Activated naive CD4-positive, alpha-beta T cell treated with Interleukin-2 at 50 U/mL for 16 hours (primary cell): ENCODE data around the gene ITGA3.

Experiments
- DNase-seq: peaks from one replicate; pipeline ENCODE4 v3.0.0-alpha.2; 2020

ITGA3 gene

DNA sequence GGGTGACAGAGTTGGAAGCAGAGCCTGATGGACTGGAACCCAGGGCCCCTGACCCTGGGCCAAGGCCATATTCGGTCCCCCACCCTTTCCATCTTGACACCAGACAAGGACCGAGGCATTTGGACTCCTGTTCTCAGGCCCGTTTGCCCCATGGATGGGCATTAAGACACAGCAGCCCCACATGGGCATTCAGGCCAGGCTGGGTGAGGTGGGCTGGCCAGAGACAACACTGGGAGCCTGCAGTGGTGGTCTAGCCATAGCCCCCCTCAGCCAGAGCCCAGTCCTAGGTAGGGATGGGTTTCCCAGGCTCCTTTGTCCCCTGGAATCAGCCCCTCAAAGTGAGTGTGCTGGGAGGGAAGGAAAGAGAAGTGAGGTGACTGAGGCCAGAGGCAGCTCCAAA, 40.8 kb downstream of the ITGA3 start:
- no peak for DNase-seq

DNA sequence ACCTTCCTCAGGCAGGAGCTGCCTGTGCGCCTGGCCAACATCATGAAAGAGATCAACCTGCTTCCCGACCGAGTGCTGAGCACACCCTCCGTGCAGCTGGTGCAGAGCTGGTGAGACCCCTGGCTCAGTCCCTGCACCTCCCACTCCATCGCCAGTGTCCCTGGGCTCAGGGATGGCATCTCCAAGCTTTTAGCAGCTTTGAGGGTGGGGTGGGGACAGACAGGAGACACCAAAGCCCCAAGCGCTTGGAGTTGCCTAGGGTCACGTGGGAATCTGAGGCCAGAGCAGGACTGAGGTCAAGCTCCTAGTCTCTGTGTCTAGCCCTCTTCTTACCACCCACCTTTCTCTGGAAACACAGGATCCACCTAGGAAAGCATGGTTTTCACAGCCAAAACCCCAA, 41.5 kb downstream of the ITGA3 start:
- DNase-seq, result no peak

DNA sequence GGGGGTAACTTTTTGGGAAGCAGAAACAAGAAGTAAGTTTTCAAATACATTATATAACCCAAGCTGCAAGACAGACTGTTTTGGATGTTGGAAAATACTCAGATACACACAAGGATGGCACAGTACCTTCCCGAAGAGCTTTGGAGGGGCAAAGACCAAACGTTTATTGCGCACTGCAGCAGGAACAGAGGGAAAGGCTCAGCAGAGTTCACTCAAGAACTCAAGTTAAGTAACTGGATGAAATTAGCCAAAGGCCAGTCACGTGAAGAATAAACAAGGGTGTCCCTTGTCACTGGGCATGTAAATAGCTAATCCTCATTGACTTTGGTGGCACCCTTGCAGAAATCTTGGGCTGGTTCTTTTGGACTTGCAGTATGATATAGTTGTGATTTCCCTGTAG, 42.0 kb downstream of the ITGA3 start:
- DNase-seq, result no peak

DNA sequence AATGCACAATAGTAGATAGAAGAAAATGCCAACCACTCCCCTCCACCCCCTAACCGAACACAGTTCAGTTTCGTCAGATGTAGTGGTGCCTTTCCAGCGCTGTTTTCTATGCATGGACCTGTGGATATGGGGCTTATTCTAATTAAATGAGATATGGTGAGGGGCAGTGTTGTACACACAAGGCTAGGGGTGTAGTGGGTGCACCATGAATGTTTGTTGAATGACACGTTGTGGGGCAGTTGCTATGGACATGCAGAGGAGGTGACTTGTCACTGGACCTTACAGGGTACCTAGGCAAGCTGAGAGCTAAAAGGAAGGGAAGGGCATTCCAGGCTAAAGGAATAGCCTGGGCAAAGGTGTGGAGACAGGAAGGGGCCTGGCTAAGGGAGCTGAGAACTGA, 42.7 kb downstream of the ITGA3 start:
- DNase-seq, result no peak

DNA sequence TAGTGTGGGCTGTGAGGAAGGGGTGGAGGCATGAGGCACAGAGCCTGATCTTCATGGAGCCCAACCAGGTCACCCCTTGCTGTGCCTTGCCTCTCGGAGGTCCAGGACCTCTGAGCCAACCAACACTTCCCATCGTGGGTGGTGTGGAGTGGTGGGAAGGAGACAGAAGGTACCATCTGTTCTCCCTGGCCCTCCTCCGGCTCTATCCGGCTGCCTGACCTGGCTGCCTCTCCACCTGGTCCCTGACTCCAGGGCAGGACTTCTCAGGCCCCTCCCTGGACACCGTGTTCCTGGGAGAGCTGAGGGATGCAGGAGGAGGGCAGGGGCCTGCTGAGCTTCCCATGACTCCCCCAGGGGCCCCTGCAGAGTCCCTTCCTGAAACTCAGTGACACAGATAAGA, 43.1 kb downstream of the ITGA3 start:
- no peak for DNase-seq

DNA sequence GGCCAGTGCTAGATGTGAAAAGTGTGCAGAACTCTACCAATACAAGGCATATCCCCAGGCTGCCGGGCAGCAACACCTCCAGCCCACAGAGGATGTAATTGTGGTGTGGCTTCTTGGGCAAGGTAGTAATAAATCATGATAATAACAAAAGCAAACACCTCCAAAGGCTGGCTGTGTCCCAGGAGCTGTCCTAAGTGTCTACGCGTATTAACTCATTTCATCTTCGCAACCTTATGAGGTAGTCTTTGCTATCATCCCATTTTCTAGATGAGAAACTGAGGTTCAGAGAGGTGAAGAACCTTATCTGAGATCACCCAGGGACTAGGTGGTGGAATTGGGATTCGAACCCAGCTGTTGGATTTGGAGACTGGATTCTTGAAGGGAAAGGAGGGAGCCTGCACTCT, 44.6 kb downstream of the ITGA3 start:
- no peak for DNase-seq

DNA sequence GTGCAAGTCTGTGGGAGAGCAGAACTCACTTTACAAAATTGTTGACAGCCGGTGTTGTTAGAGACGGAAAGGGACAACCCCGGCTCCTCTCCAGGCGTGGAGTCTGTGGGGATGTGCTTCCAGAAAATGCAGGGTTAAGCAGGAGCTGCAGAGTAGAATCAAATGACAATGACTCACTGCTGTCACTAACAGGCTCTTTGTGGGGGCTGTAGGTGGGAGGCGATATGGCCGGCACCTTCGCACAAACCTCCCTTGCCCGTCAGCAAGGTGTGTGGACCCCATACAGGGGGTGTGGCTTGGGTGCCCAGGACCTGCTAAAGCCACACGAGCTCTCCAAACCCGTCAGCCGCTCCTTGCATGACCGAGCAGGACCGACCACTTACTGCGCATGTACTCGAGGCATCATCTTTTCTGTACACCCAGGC, 45.0 kb downstream of the ITGA3 start:
- DNase-seq, result no peak

DNA sequence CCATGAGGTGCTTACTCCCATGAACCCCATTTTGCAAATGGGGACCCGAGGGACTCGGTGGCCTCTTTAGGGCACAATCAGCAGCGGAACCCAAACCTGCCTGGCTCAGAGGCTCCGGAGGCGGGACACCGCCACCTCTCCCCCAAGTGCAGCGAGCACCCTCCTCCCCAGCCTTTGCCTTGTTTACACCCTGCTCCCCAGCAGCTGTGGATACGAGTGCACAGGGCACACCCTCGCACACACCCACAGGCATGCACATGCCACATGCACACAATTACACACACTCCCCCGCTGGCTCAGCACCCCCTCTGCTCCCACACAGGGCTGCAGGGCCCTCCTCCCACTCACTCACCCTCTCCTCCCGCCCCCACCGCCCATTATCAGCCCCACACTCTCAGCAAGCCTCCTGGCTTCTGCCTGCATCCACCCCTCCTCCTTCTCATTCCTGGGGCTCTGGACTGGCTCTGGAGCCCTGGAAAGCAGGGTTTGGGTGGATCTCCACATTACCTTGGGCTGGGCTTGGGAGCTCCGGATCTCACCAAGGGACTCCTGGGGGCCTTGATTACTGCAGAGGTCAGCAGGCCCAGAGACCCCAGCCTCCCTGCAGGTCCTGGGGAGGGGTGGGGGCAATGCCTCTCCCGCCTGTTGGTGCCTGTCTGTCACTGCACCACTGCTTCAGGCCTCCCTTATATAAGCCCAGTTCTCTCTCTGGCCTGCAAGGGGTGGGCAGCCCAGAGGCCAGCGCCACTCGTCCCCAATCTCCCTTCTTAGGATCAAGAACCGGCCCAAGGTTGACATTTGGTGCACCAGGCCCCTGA, 45.6 kb downstream of the ITGA3 start:
- DNase-seq, result no peak

DNA sequence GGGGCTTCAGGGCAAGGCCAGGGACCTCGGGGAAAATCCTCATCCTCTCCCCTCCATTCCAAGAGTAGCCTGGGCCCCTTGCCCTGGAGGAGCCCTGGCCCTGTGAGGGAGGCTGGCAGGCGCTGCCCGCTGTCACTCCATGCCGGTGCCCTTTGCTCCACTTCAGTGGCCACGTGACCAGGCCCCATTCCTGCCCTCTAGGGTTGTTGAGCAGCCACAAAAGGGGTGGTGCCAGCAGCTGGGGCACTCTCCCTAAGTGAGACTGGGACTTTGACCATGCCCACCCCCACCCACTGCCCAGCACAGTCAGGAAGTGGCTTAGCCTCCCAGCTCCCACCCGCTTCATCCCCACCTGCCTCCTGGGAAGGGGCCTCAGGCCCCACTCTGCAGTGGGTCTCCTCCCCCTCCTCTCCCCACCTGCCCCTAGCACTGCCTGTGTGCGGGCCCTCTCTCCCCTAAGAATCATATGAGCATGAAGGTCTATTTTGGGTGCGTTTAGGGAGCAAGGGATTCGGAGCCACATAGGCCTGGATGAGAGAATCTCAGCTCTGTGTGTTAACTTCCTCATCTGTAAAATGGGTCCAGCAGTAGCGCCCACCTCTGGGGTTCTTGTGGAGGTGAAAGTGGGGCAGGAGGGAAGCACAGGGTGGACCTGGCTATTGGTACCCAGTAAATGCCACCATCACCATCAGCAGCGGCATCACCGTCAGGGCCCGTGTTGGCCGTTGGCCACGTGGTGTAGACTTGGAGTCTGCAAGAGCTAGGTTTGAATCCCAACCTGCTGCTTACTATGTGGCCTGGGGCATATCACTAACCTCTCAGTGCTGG, 46.5 kb downstream of the ITGA3 start:
- DNase-seq, result no peak

DNA sequence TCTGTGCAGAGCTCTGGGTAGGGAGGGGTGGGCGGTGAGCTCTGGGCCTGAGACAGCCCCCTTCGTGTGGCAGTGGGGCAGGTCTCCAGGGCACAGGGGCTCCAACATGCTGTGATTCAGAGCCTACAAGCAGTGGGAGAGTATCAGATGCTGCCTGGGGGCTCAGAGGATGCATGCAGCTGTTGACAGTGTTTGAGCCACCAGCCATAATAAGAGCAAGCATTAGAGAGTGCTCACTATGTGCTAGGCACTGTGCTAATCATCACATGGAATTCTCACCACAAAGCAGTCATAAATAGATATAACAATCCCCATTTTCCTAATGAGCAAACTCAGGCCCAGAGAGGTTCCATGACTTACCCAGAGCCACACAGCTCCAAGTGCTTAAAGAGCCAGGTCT, 47.3 kb downstream of the ITGA3 start:
- DNase-seq, result no peak

DNA sequence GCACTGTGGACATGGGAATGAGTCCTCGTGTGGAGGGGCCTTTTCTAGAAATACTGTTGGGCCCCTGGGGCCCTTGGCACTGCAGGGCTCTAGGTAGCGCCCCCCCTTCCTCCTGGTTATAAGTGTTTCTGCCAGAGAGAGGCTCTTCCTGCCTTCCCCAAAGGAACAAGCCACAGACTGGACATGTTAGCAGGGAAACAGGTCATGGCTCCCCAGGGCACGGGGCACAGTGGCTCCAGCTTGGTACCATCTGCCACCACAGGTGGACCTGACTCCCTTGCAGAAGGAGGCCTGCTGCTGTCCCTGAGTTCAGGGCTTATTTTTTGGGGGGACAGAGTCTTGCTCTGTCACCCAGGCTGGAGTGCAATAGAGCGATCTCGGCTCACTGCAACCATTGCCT, 48.0 kb downstream of the ITGA3 start:
- DNase-seq, result no peak

DNA sequence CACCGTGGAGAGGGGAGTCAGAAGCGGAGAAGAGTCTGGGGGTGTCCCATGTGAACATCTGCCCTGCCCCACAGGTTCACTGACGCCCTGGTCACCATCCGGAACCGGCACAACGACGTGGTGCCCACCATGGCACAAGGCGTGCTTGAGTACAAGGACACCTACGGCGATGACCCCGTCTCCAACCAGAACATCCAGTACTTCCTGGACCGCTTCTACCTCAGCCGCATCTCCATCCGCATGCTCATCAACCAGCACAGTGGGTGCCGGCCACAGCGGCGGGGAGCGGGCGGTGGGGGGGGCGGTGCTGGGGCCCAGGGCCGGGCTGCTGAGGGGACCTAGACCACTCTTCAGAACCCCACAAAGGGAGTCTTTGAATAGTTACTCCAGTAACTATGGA, 49.9 kb downstream of the ITGA3 start:
- no peak for DNase-seq

DNA sequence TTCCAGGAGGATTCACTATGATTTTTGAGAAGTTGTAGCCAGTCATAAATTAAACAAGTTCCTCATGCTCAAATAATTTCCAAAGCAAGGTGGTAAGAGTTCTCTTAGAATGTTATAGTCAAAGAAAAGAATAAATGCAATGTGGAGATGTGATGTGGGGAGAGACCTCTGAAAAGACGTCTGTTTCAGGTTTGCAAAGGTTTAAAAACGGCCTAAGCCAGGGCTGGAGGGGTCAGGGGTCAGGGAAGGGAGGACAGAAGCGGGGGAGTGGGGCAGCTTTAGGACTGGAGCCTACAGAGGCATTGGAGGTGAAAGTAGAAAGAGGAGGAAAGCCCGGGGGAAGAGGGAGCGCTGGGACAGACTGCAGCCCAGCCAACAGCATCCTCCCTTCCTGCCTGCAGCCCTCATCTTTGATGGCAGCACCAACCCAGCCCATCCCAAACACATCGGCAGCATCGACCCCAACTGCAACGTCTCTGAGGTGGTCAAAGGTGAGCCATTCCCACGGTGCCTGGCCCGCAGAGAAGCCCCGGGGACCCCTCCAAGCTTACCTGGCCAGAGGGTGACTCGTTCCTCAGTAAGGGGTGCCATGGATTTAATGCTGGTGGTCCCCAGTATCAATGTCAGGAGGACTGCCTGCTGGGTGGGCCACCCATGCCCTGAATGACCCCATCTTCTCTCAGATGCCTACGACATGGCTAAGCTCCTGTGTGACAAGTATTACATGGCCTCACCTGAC, 50.7 kb downstream of the ITGA3 start:
- DNase-seq, result no peak

DNA sequence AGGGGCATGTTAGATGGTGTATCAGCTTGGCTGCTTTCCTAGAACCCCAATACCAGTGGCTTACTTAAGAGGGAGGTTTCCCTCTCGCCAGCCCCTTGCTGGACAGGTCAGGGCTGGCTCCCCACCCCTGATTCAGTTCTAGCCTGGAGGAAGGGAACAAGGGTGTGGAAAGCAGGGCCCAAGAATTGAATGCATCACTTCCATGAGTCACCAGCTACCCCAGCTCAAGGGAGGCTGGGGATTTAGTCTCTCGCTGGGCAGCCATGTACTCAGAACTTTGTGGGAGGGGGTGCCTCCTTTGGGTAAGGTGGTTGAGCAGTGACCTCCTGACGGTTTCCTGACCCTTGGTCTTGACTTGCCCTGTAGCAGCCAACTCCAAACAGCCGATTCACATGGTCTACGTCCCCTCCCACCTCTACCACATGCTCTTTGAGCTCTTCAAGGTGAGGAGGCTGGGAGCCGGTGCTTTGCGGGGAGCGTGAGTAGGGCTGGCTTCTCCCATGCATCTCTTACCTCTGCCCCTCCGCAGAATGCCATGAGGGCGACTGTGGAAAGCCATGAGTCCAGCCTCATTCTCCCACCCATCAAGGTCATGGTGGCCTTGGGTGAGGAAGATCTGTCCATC, 52.0 kb downstream of the ITGA3 start:
- no peak for DNase-seq

DNA sequence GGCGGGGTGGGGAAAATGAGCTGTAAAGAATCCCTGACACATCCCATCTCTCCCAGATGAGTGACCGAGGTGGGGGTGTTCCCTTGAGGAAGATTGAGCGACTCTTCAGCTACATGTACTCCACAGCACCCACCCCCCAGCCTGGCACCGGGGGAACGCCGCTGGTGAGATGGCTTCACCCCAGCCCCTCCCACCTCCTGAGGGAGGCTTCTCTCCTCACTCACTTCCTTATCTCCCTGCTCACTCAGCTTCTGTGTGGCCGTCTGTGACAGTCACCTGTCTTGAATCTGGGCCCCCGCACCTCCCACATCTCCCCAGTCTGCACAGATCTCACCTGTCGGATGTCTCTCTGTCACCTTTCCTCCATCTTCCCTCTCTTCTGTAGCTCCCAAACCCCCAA, 52.6 kb downstream of the ITGA3 start:
- no peak for DNase-seq

DNA sequence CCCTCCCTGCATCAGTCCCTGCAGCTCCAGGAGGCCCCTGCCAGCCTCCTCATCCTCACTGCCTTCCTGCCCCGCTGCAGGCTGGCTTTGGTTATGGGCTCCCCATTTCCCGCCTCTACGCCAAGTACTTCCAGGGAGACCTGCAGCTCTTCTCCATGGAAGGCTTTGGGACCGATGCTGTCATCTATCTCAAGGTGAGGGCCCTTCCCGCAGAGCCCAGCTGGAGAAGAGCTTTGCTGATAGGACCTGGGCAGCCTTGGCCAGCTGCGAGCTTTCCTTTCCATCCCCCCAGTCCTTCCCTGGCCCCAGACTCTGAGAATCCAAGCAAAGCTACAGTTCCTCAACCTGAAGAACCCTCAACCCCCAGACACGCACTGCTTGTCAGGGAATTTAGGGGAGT, 53.3 kb downstream of the ITGA3 start:
- no peak for DNase-seq

DNA sequence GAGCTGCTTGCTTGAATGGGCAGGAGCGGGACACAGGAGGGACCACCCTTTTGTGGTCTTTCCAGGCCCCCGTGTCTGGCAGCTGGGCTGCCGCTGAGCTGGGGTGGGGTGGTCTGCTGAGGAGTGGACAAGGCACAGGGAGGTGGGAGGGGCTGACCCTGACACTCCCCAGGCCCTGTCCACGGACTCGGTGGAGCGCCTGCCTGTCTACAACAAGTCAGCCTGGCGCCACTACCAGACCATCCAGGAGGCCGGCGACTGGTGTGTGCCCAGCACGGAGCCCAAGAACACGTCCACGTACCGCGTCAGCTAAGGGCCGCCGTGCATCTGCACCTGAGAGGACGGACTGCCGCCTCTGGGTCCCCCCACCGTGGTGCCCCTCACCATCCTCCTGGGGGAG, 53.9 kb downstream of the ITGA3 start:
- no peak for DNase-seq

DNA sequence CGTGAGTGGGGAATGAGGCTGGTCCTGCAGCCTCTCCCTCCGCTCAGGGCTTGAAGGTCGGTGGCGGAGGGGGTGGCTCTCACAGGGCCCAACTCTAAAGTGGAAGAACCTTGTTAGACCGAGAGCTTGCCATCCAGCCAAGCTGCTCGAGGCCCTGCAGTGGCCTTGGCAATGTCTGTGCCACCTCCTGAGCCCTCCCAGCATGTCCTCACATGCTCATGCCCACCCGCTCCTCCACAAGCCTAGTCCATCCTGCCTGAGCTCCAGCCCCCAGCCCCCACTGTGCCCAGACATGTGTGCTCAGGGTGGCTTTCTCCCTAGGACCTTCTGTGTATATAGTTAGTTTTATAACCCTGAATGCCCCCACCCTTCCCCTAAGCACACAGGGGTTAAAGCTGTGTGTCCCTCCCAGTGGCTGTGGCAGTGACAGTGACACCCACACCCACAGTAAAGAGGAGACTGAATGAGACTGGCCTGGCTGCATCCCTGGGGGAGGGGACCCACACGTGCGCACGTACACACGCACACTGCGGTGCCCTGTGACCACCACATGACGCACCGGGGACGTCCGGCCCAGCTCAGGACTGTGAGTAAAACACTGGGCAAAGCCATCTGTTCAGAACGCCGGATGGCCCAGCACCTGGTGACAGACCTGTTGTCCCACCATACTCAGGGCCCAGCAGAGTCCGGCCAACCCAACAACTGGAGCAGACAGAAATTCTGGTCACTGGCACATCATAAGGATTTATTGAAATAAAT, 54.9 kb downstream of the ITGA3 start:
- DNase-seq, result no peak

DNA sequence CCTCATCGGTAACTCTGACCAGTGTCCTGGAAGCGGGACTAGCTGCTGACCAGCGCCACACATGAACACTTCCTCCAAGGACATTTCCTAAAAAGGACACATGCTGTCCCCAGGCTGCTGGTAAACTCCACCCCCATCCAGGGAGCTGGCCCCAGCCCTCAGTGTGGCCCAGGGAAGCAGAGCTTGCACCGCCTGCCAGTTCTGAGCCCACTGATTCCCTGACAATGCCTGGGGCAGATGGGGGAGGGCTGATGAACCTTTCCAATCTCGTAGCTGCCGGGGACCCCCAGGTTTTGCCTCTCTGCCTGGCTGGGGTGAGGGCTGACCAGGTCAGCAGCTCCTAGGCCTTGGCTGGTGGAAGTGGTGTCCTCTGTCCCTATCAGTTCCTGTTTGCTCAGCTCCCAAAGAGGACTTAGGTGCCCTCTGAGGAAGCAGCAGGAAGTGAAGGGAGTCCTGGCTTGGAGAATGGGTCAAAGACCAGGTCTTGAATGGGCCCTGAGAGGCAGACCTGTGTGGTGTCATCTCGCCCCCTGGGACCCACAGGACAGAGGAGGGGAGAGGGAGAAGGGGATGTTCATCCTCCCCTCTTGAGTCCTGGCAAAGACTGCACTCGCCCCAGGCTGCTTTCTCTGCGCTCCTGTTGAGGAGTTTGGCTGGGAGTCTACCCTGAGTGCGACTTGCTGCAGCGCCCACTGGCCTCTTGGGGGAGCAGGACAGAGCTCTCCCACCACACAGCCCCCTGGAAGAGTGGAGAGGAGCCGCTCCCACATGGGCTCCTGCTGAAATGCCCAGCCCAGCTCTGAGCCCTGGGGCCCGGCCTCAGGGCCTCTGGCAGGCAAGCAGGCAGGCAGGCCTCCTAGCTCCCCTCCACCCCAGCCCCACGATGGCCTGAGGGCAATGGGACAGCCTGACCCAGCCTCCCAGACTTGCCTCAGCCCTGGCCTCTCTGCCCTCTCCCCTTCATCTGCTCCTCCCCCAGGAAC, 56.1 kb downstream of the ITGA3 start:
- no peak for DNase-seq

DNA sequence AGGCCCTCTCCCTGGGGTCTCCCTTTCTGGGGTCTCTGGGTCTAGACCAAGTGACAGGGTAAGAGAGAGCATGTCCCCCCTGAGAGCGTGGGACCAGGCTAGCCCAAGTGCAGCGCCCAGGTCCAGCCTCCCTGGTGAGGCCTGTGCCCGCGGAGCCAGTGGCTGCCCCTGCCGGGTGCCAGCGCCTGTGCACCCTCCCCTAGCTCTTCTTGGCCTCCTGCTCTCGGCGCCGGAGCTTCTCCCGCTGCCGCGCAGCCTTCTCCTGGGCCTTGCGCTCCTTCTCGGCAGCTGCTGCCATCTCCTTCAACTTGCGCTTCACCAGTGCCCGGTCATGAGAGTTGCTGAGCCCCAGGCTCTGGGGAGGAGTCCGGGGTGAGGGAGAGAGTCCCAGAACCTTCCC, 56.8 kb downstream of the ITGA3 start:
- DNase-seq, result no peak
